C4-2B (cell line): Measurements from ENCODE around the gene TMEM14B.

Experiments
- H3K27ac ChIP-seq: fragments of 450-650 bp; 2 replicates; pipeline ENCODE4 v1.5.1; 2017
- CTCF ChIP-seq: fragments of 450-650 bp; conservative IDR thresholded peaks from 2 replicates; pipeline ENCODE4 v1.5.1; 2017; ENCODE audit warnings: mild to moderate bottlenecking
- ZFX ChIP-seq: fragments of 450-650 bp; IDR thresholded peaks from 2 replicates; pipeline ENCODE4 v1.6.1; 2017

Gene TMEM14B

DNA sequence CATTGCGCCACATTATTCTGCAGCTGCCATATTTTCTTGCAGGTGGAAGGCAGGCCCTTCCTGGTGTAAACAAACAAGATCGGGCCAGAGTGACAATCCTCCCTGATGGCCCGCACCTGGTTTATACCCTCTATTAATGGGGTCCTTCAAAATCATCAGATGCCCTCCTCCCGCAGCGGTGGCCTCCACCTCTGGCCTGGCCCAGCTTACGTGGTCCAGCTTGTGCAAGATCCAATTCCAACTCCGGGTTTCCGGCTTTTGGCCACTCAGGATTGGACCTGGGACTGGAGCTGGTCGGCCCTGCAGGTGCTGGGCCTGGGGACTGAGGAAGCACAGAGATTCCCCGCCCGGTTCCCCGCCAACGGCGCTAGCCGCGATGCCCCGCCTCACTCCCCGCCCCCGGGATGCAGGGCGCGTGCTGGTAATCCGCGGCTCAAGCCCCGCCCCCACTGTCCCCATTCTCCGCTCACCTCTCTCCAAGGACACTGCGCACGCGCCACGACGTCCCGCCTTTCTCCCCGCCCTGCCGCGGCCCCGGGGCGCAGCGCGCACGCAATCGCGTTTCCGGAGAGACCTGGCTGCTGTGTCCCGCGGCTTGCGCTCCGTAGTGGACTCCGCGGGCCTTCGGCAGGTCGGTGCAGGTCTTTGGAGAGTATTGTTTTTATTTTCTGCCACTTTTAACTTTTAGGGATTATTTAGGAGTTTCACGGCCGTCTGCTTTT is at the start of gene TMEM14B:
Gene TMEM14B (plus strand): TSS at position 555 of the 722 bp plus-strand sequence. CDS start 1,441 bp downstream, outside the sequence.
- peak within 1 kb of the TSS; percentile 76 for H3K27ac ChIP-seq
- TF ChIP-seq CTCF (no peak), ZFX (peak; percentile 50)

GRCh38 chr6:10713962-10714361 is 33.6 kb upstream of the TMEM14B start:
- no peak overlapping the region for H3K27ac ChIP-seq
- no peak for TF ChIP-seq CTCF
- TF ChIP-seq ZFX: no peak

DNA sequence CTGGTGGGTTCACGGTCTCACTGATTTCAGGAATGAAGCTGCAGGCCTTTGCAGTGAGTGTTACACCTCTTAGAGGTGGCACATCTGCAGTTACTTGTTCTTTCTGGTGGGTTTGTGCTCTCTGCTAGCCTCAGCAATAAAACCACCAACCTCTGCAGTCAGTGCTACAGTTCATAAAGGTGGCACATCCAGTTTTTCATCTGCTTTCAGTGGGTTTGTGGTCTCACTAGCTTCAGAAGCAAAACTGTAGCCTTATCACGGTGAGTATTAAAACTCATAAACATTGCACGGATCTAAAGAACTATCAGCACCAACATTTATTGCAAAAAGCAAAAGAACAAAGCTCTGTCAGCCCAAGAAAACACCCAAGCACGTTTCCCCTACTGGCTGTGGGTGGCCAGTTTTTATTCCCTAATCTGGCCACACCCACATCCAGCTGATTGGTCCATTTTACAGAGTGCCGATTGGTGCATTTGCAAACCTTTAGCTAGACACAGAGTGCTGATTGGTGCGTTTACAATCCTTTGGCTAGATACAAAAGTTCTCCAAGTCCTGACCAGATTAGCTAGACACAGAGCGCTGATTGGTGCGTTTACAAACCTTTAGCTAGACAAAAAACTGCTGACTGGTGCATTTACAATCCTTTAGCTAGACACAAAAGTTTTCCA is 28.2 kb upstream of the TMEM14B start:
- no peak overlapping the region for H3K27ac ChIP-seq
- TF ChIP-seq ZFX (no peak), CTCF (no peak)

DNA sequence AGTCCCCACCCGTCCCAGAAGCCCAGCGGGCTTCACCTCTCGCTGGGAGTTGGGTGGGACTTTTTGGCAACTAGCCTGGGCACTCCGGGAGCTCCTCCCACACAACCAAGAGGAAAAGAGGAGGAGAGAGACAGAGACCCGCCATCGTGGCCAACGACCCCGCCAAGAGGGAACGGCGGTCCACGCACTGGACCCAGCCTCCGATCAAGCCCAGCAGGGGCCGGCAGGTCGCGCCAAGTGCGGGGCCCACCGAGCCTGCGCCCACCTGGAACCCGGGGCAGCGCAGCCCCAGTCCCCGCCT is 27.7 kb upstream of the TMEM14B start:
- no peak for TF ChIP-seq CTCF
- no peak for TF ChIP-seq ZFX
- no peak overlapping the region for H3K27ac ChIP-seq

GRCh38 chr6:10720265-10720959 is 27.2 kb upstream of the TMEM14B start:
- H3K27ac ChIP-seq: no peak overlapping the region
- TF ChIP-seq CTCF: no peak
- TF ChIP-seq ZFX: no peak

DNA sequence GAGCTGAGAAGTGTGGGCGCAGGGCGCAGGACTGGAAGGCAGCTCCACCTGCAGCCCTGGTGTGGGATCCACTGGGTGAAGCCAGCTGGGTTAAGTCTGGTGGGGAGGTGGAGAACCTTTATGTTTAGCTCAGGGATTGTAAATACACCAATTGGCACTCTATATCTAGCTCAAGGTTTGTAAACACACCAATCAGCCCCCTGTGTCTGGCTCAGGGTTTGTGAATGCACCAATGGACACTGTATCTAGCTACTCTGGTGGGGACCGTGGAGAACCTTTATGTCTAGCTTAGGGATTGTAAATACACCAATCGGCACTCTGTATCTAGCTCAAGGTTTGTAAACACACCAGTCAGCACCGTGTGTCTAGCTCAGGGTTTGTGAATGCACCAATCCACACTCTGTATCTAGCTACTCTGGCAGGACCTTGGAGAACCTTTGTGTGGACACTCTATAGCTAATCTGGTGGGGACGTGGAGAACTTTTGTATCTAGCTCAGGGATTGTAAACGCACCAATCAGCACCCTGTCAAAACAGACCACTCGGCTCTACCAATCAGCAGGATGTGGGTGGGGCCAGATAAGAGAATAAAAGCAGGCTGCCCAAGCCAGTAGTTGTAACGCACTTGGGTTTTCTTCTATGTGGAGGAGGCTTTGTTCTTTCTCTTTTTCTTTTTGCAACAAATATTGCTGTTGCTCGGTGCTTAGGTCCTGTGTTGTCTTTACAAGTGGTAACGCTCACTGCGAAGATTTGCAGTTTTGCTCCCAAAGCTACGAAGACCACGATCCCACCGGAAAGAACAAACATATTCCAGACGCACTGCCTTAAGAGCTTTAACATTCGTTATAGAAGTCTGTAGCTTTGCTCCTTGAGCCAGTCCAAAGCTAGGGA is 26.4 kb upstream of the TMEM14B start:
- peak overlapping the region; percentile 73; the same call in 1 of the 2 replicates for H3K27ac ChIP-seq

GRCh38 chr6:10721850-10722569 is 25.6 kb upstream of the TMEM14B start:
- H3K27ac ChIP-seq: peak overlapping the region; percentile 73
- TF ChIP-seq ZFX: no peak
- no peak for TF ChIP-seq CTCF
